Cardiac muscle cell (in vitro differentiated cells and primary cell): ENCODE measurements around the gene BLM. TPM values are rescaled to one million over a fixed set of nuclear protein-coding genes. Genes with fewer than 3 reads are reported as not detected.

ENCODE experiments used
- DNase-seq, 2 donors: peaks; one replicate each; pipeline versions ENCODE4 v3.0.0 to v3.0.0-alpha.2; 2010 to 2017; ENCODE audit warnings: low read depth in 1 of 2, low spot score in 1 of 2
- H3K27ac ChIP-seq: fragments of 200-600 bp; sonication (generic); 2 replicates; pipeline ENCODE4 v1.5.1; 2016
- H3K27me3 ChIP-seq: fragments of 200-600 bp; sonication (generic); 2 replicates; pipeline ENCODE4 v1.6.0; 2016; ENCODE audit warnings: control low read depth
- H3K36me3 ChIP-seq: fragments of 200-600 bp; sonication (generic); 2 replicates; pipeline ENCODE4 v1.5.1; 2016; ENCODE audit warnings: control low read depth
- H3K4me1 ChIP-seq: fragments of 200-600 bp; sonication (generic); 2 replicates; pipeline ENCODE4 v1.8.1; 2017; ENCODE audit warnings: low read depth, mild to moderate bottlenecking, mixed run types
- H3K4me3 ChIP-seq: fragments of 200-600 bp; sonication (generic); 2 replicates; pipeline ENCODE4 v1.5.1; 2016; ENCODE audit warnings: mild to moderate bottlenecking
- H3K9me3 ChIP-seq: fragments of 200-600 bp; sonication (generic); 2 replicates; pipeline ENCODE4 v1.5.1; 2017; ENCODE audit warnings: low read depth, mild to moderate bottlenecking, control low read depth
- CTCF ChIP-seq: IDR thresholded peaks from 2 replicates; pipeline ENCODE4 v1.5.1; 2012; ENCODE audit warnings: low read depth, mild to moderate bottlenecking, low read length
- polyA plus RNA-seq: library from polyadenylated mRNA; unstranded; fragments of >200 nt; fragmentation: Nextera tagmentation; extraction: Ambion mirVana; gene quantifications from 2 replicates; pipeline ENCODE4 v1.2.1, GENCODE V29; 2016
- total RNA-seq: library from RNA; depleted of rRNA; stranded (reverse); fragments of >200 nt; gene quantifications from 2 replicates; pipeline ENCODE4 v1.2.3, GENCODE V29; 2016

Gene BLM
- total and polyA plus RNA-seq, 2 experiments from 2014 or later = 2.6 to 6.3 TPM

GRCh38 chr15:90857337-90857736 is 140.2 kb downstream of the BLM start:
- H3K27ac ChIP-seq = no peak overlapping the region
- no peaks in the 10 kb centered on the region for H3K9me3 ChIP-seq
- no peak for DNase-seq
- no peaks in the 10 kb centered on the region for H3K27me3 ChIP-seq
- no peak overlapping the region for H3K4me3 ChIP-seq
- H3K36me3 ChIP-seq = no peaks in the 10 kb centered on the region
- TF ChIP-seq CTCF = no peak
- H3K4me1 ChIP-seq = peaks cover 9% of the 10 kb centered on the region

- H3K27ac ChIP-seq = no peak overlapping the region
Observed at GRCh38 chr15:90857883-90858443, 140.8 kb downstream of the BLM start.

GRCh38 chr15:90859234-90860131 is 142.3 kb downstream of the BLM start:
- peak; percentile 8 to 30 for DNase-seq
- Histone ChIP-seq H3K4me1 (peaks cover 9% of the 10 kb centered on the region), H3K27ac (peak overlapping the region; percentile 80), H3K4me3 (no peak overlapping the region), H3K27me3 (no peaks in the 10 kb centered on the region), H3K36me3 (no peaks in the 10 kb centered on the region), H3K9me3 (no peaks in the 10 kb centered on the region)
- no peak for TF ChIP-seq CTCF

More at GRCh38 chr15:90857883-90858443, 140.8 kb downstream of the BLM start:
- no peak for TF ChIP-seq CTCF
- no peak overlapping the region for H3K4me3 ChIP-seq
- peaks cover 9% of the 10 kb centered on the region for H3K4me1 ChIP-seq
- no peaks in the 10 kb centered on the region for H3K9me3 ChIP-seq
- no peak for DNase-seq
- no peaks in the 10 kb centered on the region for H3K27me3 ChIP-seq
- H3K36me3 ChIP-seq = no peaks in the 10 kb centered on the region

- peaks cover 9% of the 10 kb centered on the region for H3K4me1 ChIP-seq
- no peak overlapping the region for H3K27ac ChIP-seq
- H3K27me3 ChIP-seq = no peaks in the 10 kb centered on the region
- H3K4me3 ChIP-seq = no peak overlapping the region
- no peak for TF ChIP-seq CTCF
- H3K36me3 ChIP-seq = no peaks in the 10 kb centered on the region
- H3K9me3 ChIP-seq = no peaks in the 10 kb centered on the region
- no peak for DNase-seq
Observed at GRCh38 chr15:90860450-90860849, 143.3 kb downstream of the BLM start.

- no peaks in the 10 kb centered on the region for H3K27me3 ChIP-seq
- no peak for TF ChIP-seq CTCF
- H3K27ac ChIP-seq = no peak overlapping the region
- H3K4me1 ChIP-seq = peaks cover 9% of the 10 kb centered on the region
- no peaks in the 10 kb centered on the region for H3K36me3 ChIP-seq
- no peak for DNase-seq
- H3K4me3 ChIP-seq = no peak overlapping the region
- H3K9me3 ChIP-seq = no peaks in the 10 kb centered on the region
Observed at GRCh38 chr15:90860942-90861675, 144.0 kb downstream of the BLM start.
